GM18499 (cell line): ENCODE results near the gene UROD.
"Not testable (repeated sequence)": the region's sequence is repeated elsewhere in the genome, so short reads cannot be mapped to it uniquely, and the experiment has no call there.

Experiments used
- ATAC-seq: cut with Tn5 transposase; IDR thresholded peaks from one replicate; pipeline ENCODE4 v1.9.1; 2021; ENCODE audit warnings: moderate number of reproducible peaks; ENCODE audit not compliant: insufficient read depth, unreplicated experiment

Gene UROD

GRCh38 chr1:45037456-45037855 lies 25.4 kb downstream of the UROD start:
- no peak for ATAC-seq

DNA sequence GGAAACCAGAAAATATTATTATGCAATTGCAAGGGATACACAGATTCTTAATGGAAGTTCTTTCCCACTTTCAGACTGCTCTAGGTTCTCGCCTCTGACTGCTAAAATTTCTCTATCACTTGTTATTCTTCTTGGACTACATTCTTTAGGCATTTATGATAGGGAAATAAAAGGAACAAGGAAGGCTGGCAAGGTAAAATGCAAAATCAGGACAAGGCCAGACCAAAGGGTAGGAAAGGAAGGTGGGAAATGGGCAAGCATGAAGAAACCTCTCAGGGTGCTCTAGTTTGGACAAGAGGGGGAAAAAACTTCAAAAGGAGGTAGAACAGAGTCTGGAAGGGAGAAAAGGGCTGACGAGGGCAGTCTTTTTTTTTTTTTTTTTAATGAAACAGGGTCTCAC lies 26.2 kb downstream of the UROD start:
- ATAC-seq: no peak

GRCh38 chr1:45038661-45039364 lies 26.8 kb downstream of the UROD start:
- no peak for ATAC-seq

- no peak for ATAC-seq
Measured at GRCh38 chr1:45040297-45040696, 28.2 kb downstream of the UROD start.

GRCh38 chr1:45043094-45043493 lies 31.0 kb downstream of the UROD start:
- ATAC-seq: no peak

GRCh38 chr1:45044916-45045315 lies 32.9 kb downstream of the UROD start:
- no peak for ATAC-seq

DNA sequence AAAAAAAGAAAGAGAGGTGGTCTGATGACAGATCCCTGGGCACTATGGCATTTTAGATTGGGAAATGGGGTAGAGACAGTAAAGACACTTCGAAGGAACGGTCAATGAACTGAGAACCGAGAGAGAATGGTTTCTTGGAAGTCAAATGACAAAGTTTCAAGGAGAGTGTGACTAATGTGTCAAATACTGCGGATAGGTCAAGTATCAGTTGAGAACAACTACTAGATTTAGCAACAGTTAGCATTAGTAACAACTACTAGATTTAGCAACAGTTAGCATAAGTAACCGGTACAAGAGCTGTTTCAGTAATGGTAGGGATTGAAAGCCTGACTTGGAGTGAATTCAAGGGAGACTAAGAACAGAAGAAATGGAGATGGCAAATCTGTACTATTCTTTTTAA lies 35.0 kb downstream of the UROD start:
- no peak for ATAC-seq

GRCh38 chr1:45051005-45051772 lies 39.1 kb downstream of the UROD start:
- ATAC-seq: no peak

- ATAC-seq: no peak
Measured at GRCh38 chr1:45057542-45057941, 45.5 kb downstream of the UROD start.

DNA sequence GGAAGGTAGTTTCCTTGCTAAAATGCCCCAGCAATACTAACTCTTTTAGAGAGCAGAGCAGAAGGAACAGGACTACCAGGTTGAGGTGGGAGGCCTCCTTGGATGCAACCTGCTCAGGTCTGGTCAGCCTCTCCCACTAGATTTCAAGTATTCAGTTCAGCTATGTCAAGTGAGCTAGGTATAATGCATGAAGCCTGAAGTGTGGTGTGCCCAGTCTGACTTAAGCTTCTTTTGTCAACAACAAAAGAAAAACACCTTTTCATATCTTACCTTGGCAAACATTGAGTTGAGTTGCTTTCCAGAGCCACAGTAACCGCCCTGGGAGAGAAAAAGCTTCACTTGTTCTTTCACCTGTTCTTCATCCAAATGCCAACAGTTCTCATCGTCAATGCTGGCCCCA lies 47.8 kb downstream of the UROD start:
- no peak for ATAC-seq

GRCh38 chr1:45062463-45062862 lies 50.4 kb downstream of the UROD start:
- not testable (repeated sequence) for ATAC-seq

GRCh38 chr1:45065083-45065482 lies 53.0 kb downstream of the UROD start:
- ATAC-seq: no peak
